MV-4-11 (cell line): ENCODE results near the gene CTSD.
"Not testable (repeated sequence)": the region's sequence is repeated elsewhere in the genome, so short reads cannot be mapped to it uniquely, and the experiment has no call there.

ENCODE experiments used
- DNase-seq: peaks from one replicate; lab custom pipeline; 2025; lab: John Stamatoyannopoulos, UW

The CTSD gene

DNA sequence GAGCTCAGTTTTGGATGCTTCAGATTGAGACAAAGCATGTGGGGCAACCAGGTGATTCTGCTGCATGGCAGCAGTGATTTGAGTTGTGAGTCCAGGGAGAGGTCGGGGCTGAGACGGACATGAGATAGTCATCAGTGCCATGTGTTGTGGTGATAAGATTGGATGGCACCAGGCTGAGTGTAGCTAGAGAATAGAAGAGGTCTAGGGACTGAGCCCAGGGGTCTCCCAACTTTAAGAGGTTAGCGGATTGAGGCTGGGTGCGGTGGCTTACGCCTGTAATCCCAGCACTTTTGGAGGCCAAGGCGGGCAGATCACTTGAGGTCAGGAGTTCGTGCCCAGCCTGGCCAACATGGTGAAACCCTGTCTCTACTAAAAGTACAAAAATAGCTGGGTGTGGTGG, 6.3 kb upstream of the CTSD start:
- DNase-seq = no peak

DNA sequence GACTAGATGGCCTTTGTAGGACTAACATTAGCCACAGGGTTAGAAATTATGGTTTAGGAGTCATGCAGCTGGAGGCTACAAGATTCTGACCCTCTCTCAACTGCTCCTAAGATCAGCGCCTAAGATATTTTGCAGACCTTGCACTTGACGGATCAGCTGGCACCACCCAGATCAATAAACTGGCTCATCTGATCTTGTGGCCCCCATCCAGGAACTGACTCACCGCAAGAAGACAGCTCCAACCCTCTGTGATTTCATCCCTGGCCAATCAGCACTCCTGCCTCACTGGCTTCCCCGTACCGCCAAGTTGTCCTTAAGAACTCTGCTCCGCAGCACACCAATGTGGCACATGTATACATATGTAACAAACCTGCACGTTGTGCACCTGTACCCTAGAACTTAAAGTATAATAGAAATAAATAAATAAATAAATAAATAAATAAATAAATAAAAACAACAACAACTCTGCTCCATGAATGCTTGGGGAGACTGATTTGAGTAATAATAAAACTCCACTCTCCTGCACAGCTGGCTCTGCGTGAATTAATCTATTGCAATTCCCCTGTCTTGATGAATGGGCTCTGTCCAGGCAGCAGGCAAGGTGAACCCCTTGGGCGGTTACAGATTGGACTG, 5.7 kb upstream of the CTSD start:
- DNase-seq = not testable (repeated sequence)

GRCh38 chr11:1768141-1768469, 4.4 kb upstream of the CTSD start:
- DNase-seq = no peak

DNA sequence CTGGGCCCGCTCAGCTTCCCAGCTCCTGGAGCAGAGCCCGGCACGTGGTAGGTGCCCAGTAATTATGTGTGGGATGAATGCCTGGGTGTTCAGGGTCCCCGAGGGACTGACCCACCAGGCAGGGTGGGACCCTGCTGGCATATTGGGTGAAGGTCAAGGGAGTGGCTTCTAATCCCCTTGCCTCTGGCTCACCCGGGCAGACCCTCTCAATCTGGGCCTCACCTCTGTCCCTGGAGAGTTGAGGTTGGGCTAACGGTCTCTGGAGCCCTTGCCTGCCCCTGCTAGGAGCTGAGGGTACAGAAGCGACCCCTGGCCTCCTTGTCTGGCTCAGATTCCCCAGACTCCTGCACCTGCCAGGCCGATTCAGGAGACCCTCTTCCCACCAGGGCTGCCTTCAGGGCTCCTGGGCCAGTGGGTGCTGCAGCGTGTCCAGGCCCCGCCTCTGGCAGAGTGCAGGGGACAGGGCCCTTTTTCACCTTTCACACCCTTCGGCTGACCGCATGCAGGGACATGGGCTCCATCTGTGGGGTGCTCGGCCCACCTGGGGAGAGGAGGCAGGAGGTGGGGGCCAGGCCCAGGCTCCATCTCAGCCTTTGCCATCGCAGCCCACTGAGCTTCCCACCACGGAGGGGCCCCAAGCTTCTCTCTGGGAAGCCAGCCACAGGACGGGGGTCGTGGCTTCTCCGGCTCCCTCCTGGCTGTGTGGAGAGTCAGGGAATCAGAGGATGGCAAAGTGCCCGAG, 3.8 kb upstream of the CTSD start:
- no peak for DNase-seq

GRCh38 chr11:1766719-1767398, 3.1 kb upstream of the CTSD start:
- DNase-seq = no peak

GRCh38 chr11:1765871-1766718, 2.4 kb upstream of the CTSD start:
- DNase-seq = no peak

- DNase-seq = no peak
Measured at GRCh38 chr11:1763336-1763795, 361 bp downstream of the CTSD start.

DNA sequence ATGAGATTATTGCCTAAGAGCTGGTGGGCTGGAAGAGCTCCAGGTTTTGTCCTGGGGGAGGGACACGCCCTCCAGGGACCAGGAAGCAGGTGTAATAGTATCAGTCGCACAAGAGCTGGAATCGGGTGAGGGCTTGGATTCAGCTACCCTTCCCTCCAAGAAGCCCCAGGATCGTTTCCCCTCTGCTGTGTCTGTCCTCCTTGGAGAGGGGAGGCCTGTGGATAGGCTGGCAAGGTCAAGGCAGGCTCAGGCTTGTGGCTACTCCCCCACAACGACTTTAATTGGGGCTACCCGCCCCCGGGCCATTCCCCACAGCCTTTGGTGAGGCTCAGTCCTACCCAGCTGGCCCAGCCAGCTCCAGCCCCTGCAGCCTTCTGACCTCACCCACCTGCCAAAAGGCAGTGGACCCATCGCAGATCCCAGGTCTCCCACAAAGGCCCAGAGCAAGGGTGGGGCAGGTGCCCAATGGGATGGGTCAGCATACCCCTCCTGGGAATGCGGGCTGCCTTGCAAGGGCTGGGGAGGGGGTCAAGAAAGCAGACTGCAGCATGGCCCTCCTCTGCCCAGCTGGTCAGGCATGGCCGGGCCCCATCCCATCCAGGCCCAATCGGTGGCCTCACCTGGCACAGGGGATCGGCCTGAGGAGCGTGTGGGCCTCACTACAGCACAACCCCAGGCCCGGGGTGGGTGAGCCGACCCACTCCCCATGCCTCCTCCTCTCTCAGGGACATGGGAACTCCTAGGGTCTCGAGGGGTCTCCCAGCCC, 1.0 kb downstream of the CTSD start:
- DNase-seq = peak; percentile 49

DNA sequence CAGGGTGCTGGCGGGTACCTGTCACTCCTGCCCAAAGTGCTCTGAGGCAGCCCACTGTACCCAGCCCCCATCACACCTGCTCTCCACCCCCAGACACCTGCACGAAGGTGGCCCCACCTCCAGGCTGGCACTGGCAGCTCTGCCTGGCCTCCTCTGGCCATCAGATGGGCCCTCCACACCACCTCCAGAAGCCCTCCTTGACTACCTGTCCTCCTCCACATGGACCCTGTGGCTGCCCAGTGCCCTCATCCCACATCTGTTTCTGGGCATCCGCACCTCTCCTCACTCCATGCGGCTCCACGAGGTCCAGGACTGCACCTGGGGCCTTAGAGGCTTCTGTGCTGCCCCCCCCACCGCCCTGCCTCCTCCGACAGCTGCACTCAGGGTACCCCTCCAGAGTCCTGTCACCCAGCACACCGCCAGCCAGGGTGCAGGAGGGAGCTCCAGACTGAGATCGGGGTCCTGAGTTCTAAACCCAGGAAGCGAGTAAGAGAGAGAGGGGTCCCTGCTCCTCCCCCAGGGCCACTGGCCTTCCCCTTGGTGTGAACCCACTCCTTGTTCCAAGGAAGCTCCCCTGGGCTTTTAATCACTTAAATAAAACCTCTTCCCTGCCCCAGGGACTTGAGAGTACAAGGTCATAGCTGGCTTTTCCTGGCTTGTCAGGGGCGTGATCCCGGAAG, 1.7 kb downstream of the CTSD start:
- DNase-seq = no peak

GRCh38 chr11:1761110-1761856, 2.4 kb downstream of the CTSD start:
- no peak for DNase-seq

GRCh38 chr11:1760351-1761109, 3.2 kb downstream of the CTSD start:
- peak; percentile 46 for DNase-seq

- DNase-seq = no peak
Measured at GRCh38 chr11:1759851-1760220, 3.9 kb downstream of the CTSD start.

DNA sequence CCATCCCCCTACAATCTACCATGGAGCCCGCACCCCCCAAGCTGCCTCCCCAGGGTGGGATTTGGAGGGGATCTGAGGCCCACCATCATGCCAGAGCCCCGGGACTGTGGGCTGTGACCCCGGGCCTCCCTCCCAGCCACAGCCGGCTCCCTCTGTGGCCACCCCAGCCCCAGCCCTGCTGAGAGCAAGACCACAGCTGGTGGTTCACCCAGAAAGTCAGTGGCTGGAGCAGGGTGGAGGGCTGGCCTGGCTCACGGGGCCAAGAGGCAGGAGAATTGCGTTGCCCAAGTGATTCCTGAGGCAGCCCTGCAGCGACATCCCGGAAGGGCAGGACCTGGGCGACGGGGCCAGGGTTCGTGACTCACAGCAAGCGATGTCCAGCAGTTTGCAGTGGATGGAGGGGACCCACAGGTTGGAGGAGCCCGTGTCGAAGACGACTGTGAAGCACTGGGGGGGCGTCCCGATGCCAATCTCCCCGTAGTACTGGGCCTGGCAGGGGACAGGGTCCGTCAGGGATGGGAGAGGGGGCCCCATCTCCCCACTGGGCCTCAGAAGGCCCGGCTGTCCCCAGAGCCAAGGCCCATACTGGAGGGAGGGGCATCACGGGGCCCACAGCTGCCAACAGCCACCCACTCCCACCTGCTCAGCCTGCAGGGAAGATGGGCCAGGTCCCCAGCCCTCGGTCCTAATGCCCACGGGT, 4.4 kb downstream of the CTSD start:
- DNase-seq = no peak

- DNase-seq = no peak
Measured at GRCh38 chr11:1758611-1759150, 5.0 kb downstream of the CTSD start.

- DNase-seq = peak; percentile 71
Measured at GRCh38 chr11:1757861-1758610, 5.7 kb downstream of the CTSD start.

GRCh38 chr11:1756791-1757771, 6.6 kb downstream of the CTSD start:
- no peak for DNase-seq
